ENCODE data around the gene ACTL7B. TPM values are rescaled to one million over a fixed set of nuclear protein-coding genes. Genes with fewer than 3 reads are reported as not detected.

ACTL7B gene
- total RNA-seq, 1 experiment from 2014 or later: not detected

- TF ChIP-seq ZNF317 (CRISPR knock-in tag; IDR thresholded peaks at IDR 0.05; ENCODE audit: borderline replicate concordance, low read depth) (no peak), TCF7 (CRISPR knock-in tag; IDR thresholded peaks at IDR 0.05; ENCODE audit: low read depth) (no peak), ETV6 (CRISPR knock-in tag; IDR thresholded peaks at IDR 0.05) (no peak), ZNF512 (CRISPR knock-in tag; IDR thresholded peaks at IDR 0.05; ENCODE audit: borderline replicate concordance) (no peak), NFYB (CRISPR knock-in tag; conservative IDR thresholded peaks at IDR 0.05; ENCODE audit: low read depth) (no peak), MXD4 (CRISPR knock-in tag; IDR thresholded peaks at IDR 0.05; ENCODE audit: borderline replicate concordance) (no peak), ZMAT4 (CRISPR knock-in tag; IDR thresholded peaks at IDR 0.05) (no peak), FOXJ3 (CRISPR knock-in tag; IDR thresholded peaks at IDR 0.05; ENCODE audit: borderline replicate concordance) (no peak), PRRX2 (CRISPR knock-in tag; IDR thresholded peaks at IDR 0.05) (no peak), ZNF671 (CRISPR knock-in tag; IDR thresholded peaks at IDR 0.05) (no peak)
- TF ChIP-seq, protein P1, sequence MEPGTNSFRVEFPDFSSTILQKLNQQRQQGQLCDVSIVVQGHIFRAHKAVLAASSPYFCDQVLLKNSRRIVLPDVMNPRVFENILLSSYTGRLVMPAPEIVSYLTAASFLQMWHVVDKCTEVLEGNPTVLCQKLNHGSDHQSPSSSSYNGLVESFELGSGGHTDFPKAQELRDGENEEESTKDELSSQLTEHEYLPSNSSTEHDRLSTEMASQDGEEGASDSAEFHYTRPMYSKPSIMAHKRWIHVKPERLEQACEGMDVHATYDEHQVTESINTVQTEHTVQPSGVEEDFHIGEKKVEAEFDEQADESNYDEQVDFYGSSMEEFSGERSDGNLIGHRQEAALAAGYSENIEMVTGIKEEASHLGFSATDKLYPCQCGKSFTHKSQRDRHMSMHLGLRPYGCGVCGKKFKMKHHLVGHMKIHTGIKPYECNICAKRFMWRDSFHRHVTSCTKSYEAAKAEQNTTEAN (CRISPR knock-in tag; IDR thresholded peaks at IDR 0.05): no peak
Measured at GRCh38 chr9:108854641-108855528, 901 bp downstream of the ACTL7B start (continued).

- TF ChIP-seq CTCF (IDR thresholded peaks at IDR 0.05) (peak; percentile 28; the same call in 1 of the 2 replicates), RELA (CRISPR knock-in tag; IDR thresholded peaks at IDR 0.05; ENCODE audit: borderline replicate concordance) (no peak)
- no peak overlapping the region for H3K27ac Mint-ChIP-seq
- peak; percentile 76 for ATAC-seq
- no peaks in the 10 kb centered on the region for H3K27me3 Mint-ChIP-seq (ENCODE audit: low read depth)
- H3K36me3 Mint-ChIP-seq: no peaks in the 10 kb centered on the region
- ChIA-PET POLR2A (interaction anchor here (0.7 kb wide), 1 partner anchor 11 kb away, joined by 3 read pairs; no protein-coding TSS in a partner anchor), CTCF (interaction anchor here (0.8 to 1.5 kb wide), 4 partner anchors 10 to 178 kb away, joined by 3 to 9 read pairs (median 3); no protein-coding TSS in a partner anchor)
- peak; percentile 21 for DNase-seq (ENCODE audit: low spot score)
- H3K4me1 Mint-ChIP-seq: no peaks in the 10 kb centered on the region
- no peak overlapping the region for H3K4me3 Mint-ChIP-seq
- H3K9me3 Mint-ChIP-seq: no peaks in the 10 kb centered on the region
Measured at GRCh38 chr9:108854094-108854493, 1.7 kb downstream of the ACTL7B start.

GRCh38 chr9:108852079-108852478, 3.7 kb downstream of the ACTL7B start:
- ChIA-PET POLR2A (no interaction called here), CTCF (no interaction called here)
- Mint-ChIP-seq H3K27me3 (ENCODE audit: low read depth) (no peaks in the 10 kb centered on the region), H3K4me1 (no peaks in the 10 kb centered on the region), H3K9me3 (no peaks in the 10 kb centered on the region), H3K27ac (no peak overlapping the region), H3K4me3 (no peak overlapping the region), H3K36me3 (no peaks in the 10 kb centered on the region)
- ATAC-seq (no peak), DNase-seq (ENCODE audit: low spot score) (no peak)
- no peak for TF ChIP-seq FOXP1 (CRISPR knock-in tag; IDR thresholded peaks at IDR 0.05; ENCODE audit: borderline replicate concordance)
- TF ChIP-seq, protein P2, sequence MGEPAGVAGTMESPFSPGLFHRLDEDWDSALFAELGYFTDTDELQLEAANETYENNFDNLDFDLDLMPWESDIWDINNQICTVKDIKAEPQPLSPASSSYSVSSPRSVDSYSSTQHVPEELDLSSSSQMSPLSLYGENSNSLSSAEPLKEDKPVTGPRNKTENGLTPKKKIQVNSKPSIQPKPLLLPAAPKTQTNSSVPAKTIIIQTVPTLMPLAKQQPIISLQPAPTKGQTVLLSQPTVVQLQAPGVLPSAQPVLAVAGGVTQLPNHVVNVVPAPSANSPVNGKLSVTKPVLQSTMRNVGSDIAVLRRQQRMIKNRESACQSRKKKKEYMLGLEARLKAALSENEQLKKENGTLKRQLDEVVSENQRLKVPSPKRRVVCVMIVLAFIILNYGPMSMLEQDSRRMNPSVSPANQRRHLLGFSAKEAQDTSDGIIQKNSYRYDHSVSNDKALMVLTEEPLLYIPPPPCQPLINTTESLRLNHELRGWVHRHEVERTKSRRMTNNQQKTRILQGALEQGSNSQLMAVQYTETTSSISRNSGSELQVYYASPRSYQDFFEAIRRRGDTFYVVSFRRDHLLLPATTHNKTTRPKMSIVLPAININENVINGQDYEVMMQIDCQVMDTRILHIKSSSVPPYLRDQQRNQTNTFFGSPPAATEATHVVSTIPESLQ (CRISPR knock-in tag; IDR thresholded peaks at IDR 0.05): no peak
- no peak for TF ChIP-seq OVOL2 (CRISPR knock-in tag; IDR thresholded peaks at IDR 0.05; ENCODE audit: borderline replicate concordance)
- TF ChIP-seq, protein P3, sequence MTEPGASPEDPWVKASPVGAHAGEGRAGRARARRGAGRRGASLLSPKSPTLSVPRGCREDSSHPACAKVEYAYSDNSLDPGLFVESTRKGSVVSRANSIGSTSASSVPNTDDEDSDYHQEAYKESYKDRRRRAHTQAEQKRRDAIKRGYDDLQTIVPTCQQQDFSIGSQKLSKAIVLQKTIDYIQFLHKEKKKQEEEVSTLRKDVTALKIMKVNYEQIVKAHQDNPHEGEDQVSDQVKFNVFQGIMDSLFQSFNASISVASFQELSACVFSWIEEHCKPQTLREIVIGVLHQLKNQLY (CRISPR knock-in tag; IDR thresholded peaks at IDR 0.05): no peak
- TF ChIP-seq ZNF263 (CRISPR knock-in tag; IDR thresholded peaks at IDR 0.05; ENCODE audit: low read depth): no peak
- TF ChIP-seq ERG (CRISPR knock-in tag; IDR thresholded peaks at IDR 0.05): no peak
- no peak for TF ChIP-seq CBFB (CRISPR knock-in tag; IDR thresholded peaks at IDR 0.05; ENCODE audit: low read depth)
- TF ChIP-seq TEAD1 (CRISPR knock-in tag; IDR thresholded peaks at IDR 0.05): no peak
